GM18526 (cell line): Measurements from ENCODE around the gene KRR1.

Experiments used
- POLR2A ChIP-seq: IDR thresholded peaks from 3 replicates; pipeline ENCODE4 v1.6.1; 2011; ENCODE audit not compliant: insufficient read length; ENCODE audit errors: extremely low read depth

Gene KRR1

GRCh38 chr12:75511116-75512048 is at the start of gene KRR1:
Gene KRR1 (minus strand): TSS chr12:75511609. CDS start chr12:75511597, 12 bp downstream.
- TF ChIP-seq POLR2A: peak; percentile 66

GRCh38 chr12:75560167-75560566 is 48.8 kb upstream of the KRR1 start:
- no peak for TF ChIP-seq POLR2A

- no peak for TF ChIP-seq POLR2A
Measured at GRCh38 chr12:75558287-75558686, 46.9 kb upstream of the KRR1 start.

- no peak for TF ChIP-seq POLR2A
Measured at GRCh38 chr12:75556311-75556899, 45.0 kb upstream of the KRR1 start.

GRCh38 chr12:75554556-75554880 is 43.1 kb upstream of the KRR1 start:
- no peak for TF ChIP-seq POLR2A

- TF ChIP-seq POLR2A: no peak
Measured at GRCh38 chr12:75553836-75554555, 42.6 kb upstream of the KRR1 start.

GRCh38 chr12:75553398-75553797 is 42.0 kb upstream of the KRR1 start:
- TF ChIP-seq POLR2A: no peak

- no peak for TF ChIP-seq POLR2A
Measured at GRCh38 chr12:75551477-75551876, 40.1 kb upstream of the KRR1 start.

GRCh38 chr12:75550401-75551240 is 39.2 kb upstream of the KRR1 start:
- no peak for TF ChIP-seq POLR2A

GRCh38 chr12:75549989-75550388 is 38.6 kb upstream of the KRR1 start:
- TF ChIP-seq POLR2A: no peak

GRCh38 chr12:75548879-75549278 is 37.5 kb upstream of the KRR1 start:
- no peak for TF ChIP-seq POLR2A

GRCh38 chr12:75545636-75546035 is 34.2 kb upstream of the KRR1 start:
- TF ChIP-seq POLR2A: no peak

GRCh38 chr12:75543529-75543928 is 32.1 kb upstream of the KRR1 start:
- no peak for TF ChIP-seq POLR2A

- no peak for TF ChIP-seq POLR2A
Measured at GRCh38 chr12:75542942-75543341, 31.5 kb upstream of the KRR1 start.

GRCh38 chr12:75539889-75540288 is 28.5 kb upstream of the KRR1 start:
- no peak for TF ChIP-seq POLR2A
